Suprapubic skin (tissue), 3 donors: ENCODE results near the gene XYLT1.
"Not testable (repeated sequence)": the region's sequence is repeated elsewhere in the genome, so short reads cannot be mapped to it uniquely, and the experiment has no call there.

Experiments
- CTCF ChIP-seq, 2 donors: fragments of 200-600 bp in 1 of 2; fragments of 450-650 bp in 1 of 2; sonication (generic) in 1 of 2; IDR thresholded peaks; one replicate each; pipeline ENCODE4 v1.5.1; 2016 to 2019; ENCODE audit warnings: antibody characterized with exemption in 2 of 2, mild to moderate bottlenecking in 1 of 2, moderate library complexity in 1 of 2
- POLR2A ChIP-seq, 2 donors: fragments of 450-650 bp; IDR thresholded peaks; one replicate each; pipeline ENCODE4 v1.6.1; 2017; ENCODE audit warnings: antibody characterized with exemption in 2 of 2, mild to moderate bottlenecking in 2 of 2, moderate library complexity in 2 of 2

GRCh38 chr16:17306211-17306610, 164.5 kb downstream of the XYLT1 start:
- not testable (repeated sequence) for TF ChIP-seq CTCF, POLR2A (IDR thresholded peaks at IDR 0.05)
